ENCODE results near the gene CDH4. TPM values are rescaled to one million over a fixed set of nuclear protein-coding genes. Genes with fewer than 3 reads are reported as not detected.

CDH4 gene
- total and polyA plus RNA-seq, 9 of the 15 experiments (the other 6 are each of a cell fraction or from before 2014, with no cell fraction given), result 0.04 TPM; not detected in 8

GRCh38 chr20:61635721-61636455 lies 383.8 kb downstream of the CDH4 start:
- no peak for ATAC-seq
- 2% methylated on average over 18 of the region's 19 CpGs for WGBS (ENCODE audit: insufficient coverage, low coverage, missing lambda C conversion rate)
- BruUV-seq (replicated peaks), result no TSS peak
- Histone ChIP-seq H3K27ac (ENCODE audit: extremely low read depth, low read depth, low read length) (no peak overlapping the region), H3K9ac (ENCODE audit: insufficient read depth in 1 of 2, low read depth in 2 of 2, low read length in 2 of 2) (no peak overlapping the region), H3K9me1 (ENCODE audit: control insufficient read depth, insufficient read depth, low read length) (no peaks in the 10 kb centered on the region), H3K36me3 (ENCODE audit: control insufficient read depth, insufficient read depth, low read length) (no peaks in the 10 kb centered on the region), H3K27me3 (ENCODE audit: control insufficient read depth in 2 of 2, insufficient read depth in 2 of 2, low read length in 2 of 2) (peaks cover 12 to 54% of the 10 kb centered on the region in 2 experiments; a peak in 3 of 5 replicates), H2AFZ (ENCODE audit: low read depth, low read length) (no peak overlapping the region), H3K79me2 (ENCODE audit: control insufficient read depth, insufficient read depth, low read length) (no peaks in the 10 kb centered on the region), H3K4me3 (no peak overlapping the region), H4K20me1 (replicated peaks; ENCODE audit: control insufficient read depth, insufficient read depth, low read length) (no peaks in the 10 kb centered on the region; the same call in 1 of the 2 replicates), H3K4me2 (ENCODE audit: insufficient read depth, low read length) (no peak overlapping the region), H3K9me3 (replicated peaks; ENCODE audit: control insufficient read depth, insufficient read depth, low read depth, low read length) (no peaks in the 10 kb centered on the region), H3K4me1 (replicated peaks in 1 of 2; ENCODE audit: control insufficient read depth in 2 of 2, insufficient read depth in 2 of 2, low read length in 2 of 2) (no peaks in the 10 kb centered on the region; a peak in 1 of 5 replicates)
- no peak for FAIRE-seq
- no peak for TF ChIP-seq PCBP2 (IDR thresholded peaks at IDR 0.05; ENCODE audit: low read depth, low read length, poor library complexity, severe bottlenecking)
- no peak for TF ChIP-seq ZNF507 (tag; conservative IDR thresholded peaks at IDR 0.05)
- TF ChIP-seq NFE2 (IDR thresholded peaks at IDR 0.05; ENCODE audit: low read depth), result no peak
- no peak for TF ChIP-seq MAFG (tag; conservative IDR thresholded peaks at IDR 0.05)
- no peak for TF ChIP-seq TCF3 (CRISPR knock-in tag; IDR thresholded peaks at IDR 0.05)
- no peak for TF ChIP-seq TBL1XR1 (IDR thresholded peaks at IDR 0.05; ENCODE audit: low read length in 2 of 2)
- no peak for TF ChIP-seq EZH2 (IDR thresholded peaks at IDR 0.05; ENCODE audit: borderline replicate concordance, low read depth, low read length)
- in situ Hi-C loops (cut with MboI), result no loop called here
- POLR2A ChIA-PET, result no interaction called here
- CTCF ChIA-PET (ENCODE audit: low intra/inter-chr PET ratio), result no interaction called here
- intact Hi-C loops (cut with micrococcal nuclease), result no loop called here
- no peak for DNase-seq (ENCODE audit: extremely low read depth in 1 of 4, low spot score in 3 of 4)
